ENCODE data around the gene STAT6. TPM values are rescaled to one million over a fixed set of nuclear protein-coding genes. Genes with fewer than 3 reads are reported as not detected.

The STAT6 gene
- total and polyA plus RNA-seq, 2 donors = 70.2 to 236 TPM

- H3K27ac ChIP-seq (ENCODE audit: low read depth in 1 of 2, low read length in 1 of 2) = no peak within 1 kb of the TSS
- H3K9me3 ChIP-seq (ENCODE audit: control insufficient read depth in 2 of 2, insufficient read depth in 1 of 2, low read length in 1 of 2) = no peaks in the 10 kb centered on the region
- no peak for DNase-seq (ENCODE audit: low read depth in 6 of 9, low spot score in 9 of 9)
- peaks cover 28 to 39% of the 10 kb centered on the region in 2 donors for H3K4me1 ChIP-seq (ENCODE audit: control insufficient read depth in 2 of 2, insufficient read depth in 2 of 2, low read length in 2 of 2)
- H3K36me3 ChIP-seq (ENCODE audit: control insufficient read depth in 2 of 2, insufficient read depth in 2 of 2, low read length in 1 of 2) = no peaks in the 10 kb centered on the region
- 94% methylated on average over 2 of the region's 2 CpGs for WGBS
- no peaks in the 10 kb centered on the region for H3K27me3 ChIP-seq (ENCODE audit: control insufficient read depth in 2 of 2, insufficient read depth in 1 of 2, low read length in 1 of 2)
- H3K4me3 ChIP-seq (ENCODE audit: low read length in 2 of 2) = no peak within 1 kb of the TSS
These were observed 61.3 kb downstream of the STAT6 start, which contains the start of gene MYO1A for GRCh38 chr12:57049890-57050289. Gene MYO1A, minus strand, starts transcription at chr12:57050129. Its CDS starts 1,806 bp downstream, at chr12:57048323.

GRCh38 chr12:57049119-57049446 lies 62.1 kb downstream of the STAT6 start:
- Histone ChIP-seq H3K27ac (ENCODE audit: low read depth in 1 of 2, low read length in 1 of 2) (no peak overlapping the region), H3K4me1 (ENCODE audit: control insufficient read depth in 2 of 2, insufficient read depth in 2 of 2, low read length in 2 of 2) (peaks cover 28 to 39% of the 10 kb centered on the region in 2 donors), H3K9me3 (ENCODE audit: control insufficient read depth in 2 of 2, insufficient read depth in 1 of 2, low read length in 1 of 2) (no peaks in the 10 kb centered on the region), H3K4me3 (ENCODE audit: low read length in 2 of 2) (no peak overlapping the region), H3K27me3 (ENCODE audit: control insufficient read depth in 2 of 2, insufficient read depth in 1 of 2, low read length in 1 of 2) (no peaks in the 10 kb centered on the region), H3K36me3 (ENCODE audit: control insufficient read depth in 2 of 2, insufficient read depth in 2 of 2, low read length in 1 of 2) (no peaks in the 10 kb centered on the region)
- WGBS = 96% methylated on average over 4 of the region's 4 CpGs
- DNase-seq (ENCODE audit: low read depth in 6 of 9, low spot score in 9 of 9) = no peak

DNA sequence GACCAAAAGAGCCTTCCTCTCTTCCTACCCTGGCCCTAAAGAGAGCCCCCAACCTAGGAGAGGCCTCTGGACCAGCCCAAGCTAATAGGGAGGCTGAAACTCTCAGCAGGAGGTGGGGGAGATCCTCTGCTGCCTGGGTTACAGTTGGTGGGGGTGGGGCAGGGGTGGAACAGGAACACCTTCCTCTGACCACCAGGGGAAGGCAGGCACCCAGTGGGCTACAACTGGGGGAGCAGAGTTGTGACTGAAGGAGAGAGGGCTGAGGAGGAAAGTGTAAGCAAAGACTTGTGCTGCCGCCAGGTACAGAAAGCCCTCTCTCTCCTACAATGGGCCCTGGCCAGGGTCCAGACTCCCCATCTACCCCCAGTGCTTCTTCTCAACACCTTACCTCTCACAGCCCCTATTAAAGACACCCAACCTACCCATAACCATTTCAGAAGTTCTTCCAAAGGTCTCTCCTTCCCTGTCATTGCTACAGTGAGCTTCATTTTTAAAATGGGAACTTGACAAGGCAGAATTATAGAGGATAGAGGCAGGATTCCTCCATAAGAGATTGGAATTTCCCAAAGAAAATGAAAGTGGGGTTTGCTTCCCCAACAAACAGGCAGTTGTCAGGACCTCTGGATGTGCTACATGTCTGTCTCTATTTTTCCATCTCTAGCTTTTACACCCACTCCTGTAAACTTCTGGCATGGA lies 62.6 kb downstream of the STAT6 start:
- H3K9me3 ChIP-seq (ENCODE audit: control insufficient read depth in 2 of 2, insufficient read depth in 1 of 2, low read length in 1 of 2) = no peaks in the 10 kb centered on the region
- 83% methylated on average over 1 of the region's 1 CpG for WGBS
- no peaks in the 10 kb centered on the region for H3K27me3 ChIP-seq (ENCODE audit: control insufficient read depth in 2 of 2, insufficient read depth in 1 of 2, low read length in 1 of 2)
- H3K36me3 ChIP-seq (ENCODE audit: control insufficient read depth in 2 of 2, insufficient read depth in 2 of 2, low read length in 1 of 2) = no peaks in the 10 kb centered on the region
- H3K4me1 ChIP-seq (ENCODE audit: control insufficient read depth in 2 of 2, insufficient read depth in 2 of 2, low read length in 2 of 2) = peaks cover 28 to 39% of the 10 kb centered on the region in 2 donors
- peak in 1 of 9 donors; percentile 41 for DNase-seq (ENCODE audit: low read depth in 6 of 9, low spot score in 9 of 9)
- H3K4me3 ChIP-seq (ENCODE audit: low read length in 2 of 2) = no peak overlapping the region
- peak overlapping the region in 1 of 2 donors; percentile 39 for H3K27ac ChIP-seq (ENCODE audit: low read depth in 1 of 2, low read length in 1 of 2)

GRCh38 chr12:57047981-57048380 lies 63.2 kb downstream of the STAT6 start:
- Histone ChIP-seq H3K36me3 (ENCODE audit: control insufficient read depth in 2 of 2, insufficient read depth in 2 of 2, low read length in 1 of 2) (no peaks in the 10 kb centered on the region), H3K4me3 (ENCODE audit: low read length in 2 of 2) (no peak overlapping the region), H3K9me3 (ENCODE audit: control insufficient read depth in 2 of 2, insufficient read depth in 1 of 2, low read length in 1 of 2) (no peaks in the 10 kb centered on the region), H3K27ac (ENCODE audit: low read depth in 1 of 2, low read length in 1 of 2) (peak overlapping the region in 1 of 2 donors; percentile 84), H3K27me3 (ENCODE audit: control insufficient read depth in 2 of 2, insufficient read depth in 1 of 2, low read length in 1 of 2) (no peaks in the 10 kb centered on the region), H3K4me1 (ENCODE audit: control insufficient read depth in 2 of 2, insufficient read depth in 2 of 2, low read length in 2 of 2) (peaks cover 28 to 39% of the 10 kb centered on the region in 2 donors)
- no peak for DNase-seq (ENCODE audit: low read depth in 6 of 9, low spot score in 9 of 9)
- WGBS = 87% methylated on average over 1 of the region's 1 CpG

DNA sequence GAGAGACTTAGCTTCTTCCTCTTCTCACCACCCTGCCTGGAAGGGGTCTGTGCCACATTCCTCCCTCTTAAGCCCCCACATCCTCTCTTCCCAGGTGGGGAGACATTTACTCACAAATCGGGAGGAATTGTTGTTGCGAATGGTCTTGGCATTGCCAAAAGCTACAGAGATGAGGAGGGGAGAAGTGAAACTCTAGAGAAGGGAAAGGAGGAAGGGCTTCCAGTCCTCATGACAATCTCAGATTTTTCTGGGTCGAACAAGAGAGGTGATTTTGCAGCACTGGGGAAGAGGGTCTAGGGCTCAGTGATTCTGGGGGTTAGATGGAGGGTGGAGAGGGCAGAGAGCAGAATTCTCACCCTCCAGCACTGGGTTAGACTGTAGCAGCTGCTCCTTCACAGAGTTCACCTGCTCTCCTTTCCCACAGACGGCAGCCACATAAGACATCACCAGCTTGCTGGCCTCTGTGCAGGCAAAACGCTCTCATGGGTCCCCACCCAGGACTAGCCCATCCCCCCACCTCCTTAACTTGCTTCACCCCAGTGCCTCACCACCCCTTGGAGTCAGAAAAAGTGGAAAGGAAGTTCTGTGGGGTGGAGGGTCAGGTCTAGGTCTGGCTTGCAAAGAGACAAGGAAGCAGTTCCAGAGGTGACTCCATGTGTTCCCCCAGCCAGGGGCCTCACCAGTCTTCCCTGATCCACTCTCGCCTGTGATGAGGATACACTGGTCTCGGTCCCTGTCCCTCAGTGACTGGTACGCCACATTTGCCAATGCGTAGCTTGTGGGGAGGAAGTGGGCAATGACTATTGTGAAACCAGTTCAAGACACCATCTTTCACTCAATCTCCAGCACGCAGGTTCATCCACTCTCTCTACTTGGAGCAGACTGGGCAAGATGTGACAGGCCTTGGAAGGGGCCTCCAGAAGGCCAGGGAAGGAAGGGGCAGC lies 63.9 kb downstream of the STAT6 start:
- DNase-seq (ENCODE audit: low read depth in 6 of 9, low spot score in 9 of 9) = peak in 6 of 9 donors; percentile 32 to 83 (median 62)
- H3K4me3 ChIP-seq (ENCODE audit: low read length in 2 of 2) = no peak overlapping the region
- H3K27me3 ChIP-seq (ENCODE audit: control insufficient read depth in 2 of 2, insufficient read depth in 1 of 2, low read length in 1 of 2) = no peaks in the 10 kb centered on the region
- no peaks in the 10 kb centered on the region for H3K9me3 ChIP-seq (ENCODE audit: control insufficient read depth in 2 of 2, insufficient read depth in 1 of 2, low read length in 1 of 2)
- peak overlapping the region in 1 of 2 donors; percentile 84 for H3K27ac ChIP-seq (ENCODE audit: low read depth in 1 of 2, low read length in 1 of 2)
- H3K4me1 ChIP-seq (ENCODE audit: control insufficient read depth in 2 of 2, insufficient read depth in 2 of 2, low read length in 2 of 2) = peaks cover 28 to 39% of the 10 kb centered on the region in 2 donors
- WGBS = 24% methylated on average over 10 of the region's 10 CpGs
- H3K36me3 ChIP-seq (ENCODE audit: control insufficient read depth in 2 of 2, insufficient read depth in 2 of 2, low read length in 1 of 2) = no peaks in the 10 kb centered on the region

DNA sequence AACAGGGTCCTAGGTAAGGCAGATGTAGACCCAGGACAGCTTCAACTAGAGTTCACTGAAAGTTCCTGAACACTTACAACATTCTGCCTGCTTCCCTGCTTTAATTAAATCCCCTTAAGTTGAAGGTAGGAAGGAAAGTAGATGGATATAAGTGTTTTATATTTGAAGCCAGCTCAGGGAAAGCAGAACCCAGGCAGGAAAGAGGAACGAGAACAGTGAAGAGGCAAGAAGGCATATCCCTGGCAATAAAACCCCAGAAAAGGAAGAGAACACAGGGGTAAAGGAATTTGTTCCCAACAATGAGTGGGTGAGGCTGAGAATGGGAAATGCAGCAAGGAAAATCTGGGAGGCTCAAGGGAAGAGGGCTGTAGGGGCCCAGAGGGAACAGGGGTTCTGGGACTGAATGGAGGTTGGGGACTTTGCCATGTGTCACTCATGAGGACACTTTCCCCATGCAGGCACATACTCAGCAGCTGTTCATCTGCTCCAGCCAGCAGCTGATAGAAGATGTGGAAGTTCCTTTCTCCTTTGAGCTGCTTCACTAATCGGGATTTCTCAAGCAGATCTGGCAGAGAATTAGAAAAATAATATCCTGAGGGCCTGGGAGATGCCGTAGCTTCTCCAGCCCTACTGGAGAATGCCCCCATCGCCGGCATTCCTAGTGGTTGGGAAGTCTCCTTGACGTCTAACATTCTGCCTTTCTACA lies 64.9 kb downstream of the STAT6 start:
- no peaks in the 10 kb centered on the region for H3K36me3 ChIP-seq (ENCODE audit: control insufficient read depth in 2 of 2, insufficient read depth in 2 of 2, low read length in 1 of 2)
- no peak for DNase-seq (ENCODE audit: low read depth in 6 of 9, low spot score in 9 of 9)
- peak overlapping the region in 1 of 2 donors; percentile 84 for H3K27ac ChIP-seq (ENCODE audit: low read depth in 1 of 2, low read length in 1 of 2)
- 87% methylated on average over 6 of the region's 6 CpGs for WGBS
- peaks cover 29 to 42% of the 10 kb centered on the region in 2 donors for H3K4me1 ChIP-seq (ENCODE audit: control insufficient read depth in 2 of 2, insufficient read depth in 2 of 2, low read length in 2 of 2)
- no peaks in the 10 kb centered on the region for H3K9me3 ChIP-seq (ENCODE audit: control insufficient read depth in 2 of 2, insufficient read depth in 1 of 2, low read length in 1 of 2)
- H3K4me3 ChIP-seq (ENCODE audit: low read length in 2 of 2) = no peak overlapping the region
- no peaks in the 10 kb centered on the region for H3K27me3 ChIP-seq (ENCODE audit: control insufficient read depth in 2 of 2, insufficient read depth in 1 of 2, low read length in 1 of 2)

Other genes starting within 250 kb of the STAT6 start
- 0.33 TPM for gene SDR9C7, start 177.0 kb downstream of the STAT6 start, total RNA-seq
- 2.3 TPM for gene SDR9C7, start 177.0 kb downstream of the STAT6 start, polyA plus RNA-seq
- gene RDH16, start 153.8 kb downstream of the STAT6 start, total RNA-seq = 0.28 TPM
- gene RDH16, start 153.8 kb downstream of the STAT6 start, polyA plus RNA-seq = 1.8 TPM
- gene ZBTB39, start 104.8 kb downstream of the STAT6 start, total RNA-seq = 5.1 TPM
- 3.0 TPM for gene ZBTB39, start 104.8 kb downstream of the STAT6 start, polyA plus RNA-seq
- gene TAC3, start 94.8 kb downstream of the STAT6 start, total RNA-seq = 0.76 TPM
- 4.3 TPM for gene TAC3, start 94.8 kb downstream of the STAT6 start, polyA plus RNA-seq
- gene MYO1A, start 61.2 kb downstream of the STAT6 start, total RNA-seq = 1.1 TPM
- 0.52 TPM for gene MYO1A, start 61.2 kb downstream of the STAT6 start, polyA plus RNA-seq
- 19.5 TPM for gene NEMP1, start 32.6 kb downstream of the STAT6 start, total RNA-seq
- 9.5 TPM for gene NEMP1, start 32.6 kb downstream of the STAT6 start, polyA plus RNA-seq
- 33.7 TPM for gene NAB2, start 22.2 kb downstream of the STAT6 start, total RNA-seq
- 32.7 TPM for gene NAB2, start 22.2 kb downstream of the STAT6 start, polyA plus RNA-seq
- 4.5 TPM for gene LRP1, start 17.1 kb upstream of the STAT6 start, total RNA-seq
- gene LRP1, start 17.1 kb upstream of the STAT6 start, polyA plus RNA-seq = 22.6 TPM
- gene LRP1-AS, start 36.3 kb upstream of the STAT6 start, total RNA-seq = not detected
- not detected for gene LRP1-AS, start 36.3 kb upstream of the STAT6 start, polyA plus RNA-seq
- gene NXPH4, start 105.4 kb upstream of the STAT6 start, total RNA-seq = 0.14 TPM
- gene NXPH4, start 105.4 kb upstream of the STAT6 start, polyA plus RNA-seq = 0.16 TPM
- gene SHMT2, start 118.3 kb upstream of the STAT6 start, total RNA-seq = 63.1 TPM
- gene SHMT2, start 118.3 kb upstream of the STAT6 start, polyA plus RNA-seq = 37.0 TPM
- 2.1 TPM for gene STAC3, start 139.8 kb upstream of the STAT6 start, total RNA-seq
- 12.3 TPM for gene STAC3, start 139.8 kb upstream of the STAT6 start, polyA plus RNA-seq

All from thymus (tissue), 11 donors.